ENCODE measurements around the gene TIMP4. TPM values are rescaled to one million over a fixed set of nuclear protein-coding genes. Genes with fewer than 3 reads are reported as not detected.

The TIMP4 gene
- total RNA-seq, 1 donor from 2014 or later = 5.4 TPM

DNA sequence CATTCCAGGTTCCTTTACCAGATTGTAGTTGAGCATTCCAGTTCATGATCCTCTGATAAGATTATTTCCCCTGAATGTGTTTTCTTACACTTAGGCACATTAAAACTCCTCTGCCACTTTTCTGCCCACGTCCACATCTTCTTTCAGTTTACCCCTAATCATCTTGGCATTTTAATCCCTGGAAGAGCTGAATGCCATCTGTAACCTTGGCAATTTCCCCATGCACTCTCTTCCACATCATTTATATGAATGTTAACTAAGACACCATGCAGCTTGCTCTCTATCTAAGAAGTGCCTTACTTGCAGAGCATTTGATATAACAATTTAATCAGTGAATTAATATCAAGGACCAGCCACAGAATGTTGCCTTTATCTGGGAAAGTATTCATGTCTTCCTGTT, 25.8 kb downstream of the TIMP4 start:
- no peaks in the 10 kb centered on the region for H3K9me3 Mint-ChIP-seq (ENCODE audit: unreplicated experiment)
- TF ChIP-seq, protein P1, sequence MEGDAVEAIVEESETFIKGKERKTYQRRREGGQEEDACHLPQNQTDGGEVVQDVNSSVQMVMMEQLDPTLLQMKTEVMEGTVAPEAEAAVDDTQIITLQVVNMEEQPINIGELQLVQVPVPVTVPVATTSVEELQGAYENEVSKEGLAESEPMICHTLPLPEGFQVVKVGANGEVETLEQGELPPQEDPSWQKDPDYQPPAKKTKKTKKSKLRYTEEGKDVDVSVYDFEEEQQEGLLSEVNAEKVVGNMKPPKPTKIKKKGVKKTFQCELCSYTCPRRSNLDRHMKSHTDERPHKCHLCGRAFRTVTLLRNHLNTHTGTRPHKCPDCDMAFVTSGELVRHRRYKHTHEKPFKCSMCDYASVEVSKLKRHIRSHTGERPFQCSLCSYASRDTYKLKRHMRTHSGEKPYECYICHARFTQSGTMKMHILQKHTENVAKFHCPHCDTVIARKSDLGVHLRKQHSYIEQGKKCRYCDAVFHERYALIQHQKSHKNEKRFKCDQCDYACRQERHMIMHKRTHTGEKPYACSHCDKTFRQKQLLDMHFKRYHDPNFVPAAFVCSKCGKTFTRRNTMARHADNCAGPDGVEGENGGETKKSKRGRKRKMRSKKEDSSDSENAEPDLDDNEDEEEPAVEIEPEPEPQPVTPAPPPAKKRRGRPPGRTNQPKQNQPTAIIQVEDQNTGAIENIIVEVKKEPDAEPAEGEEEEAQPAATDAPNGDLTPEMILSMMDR (IDR thresholded peaks at IDR 0.05) = no peak
- no peaks in the 10 kb centered on the region for H3K36me3 Mint-ChIP-seq (ENCODE audit: unreplicated experiment)
- peaks cover 64% of the 10 kb centered on the region for H3K27me3 Mint-ChIP-seq (ENCODE audit: unreplicated experiment)
- H3K27ac Mint-ChIP-seq (ENCODE audit: unreplicated experiment) = no peak overlapping the region
- H3K4me3 Mint-ChIP-seq (ENCODE audit: unreplicated experiment) = no peak overlapping the region
- no peaks in the 10 kb centered on the region for H3K4me1 Mint-ChIP-seq (ENCODE audit: unreplicated experiment)
- DNase-seq (ENCODE audit: extremely low spot score, unreplicated experiment) = no peak

GRCh38 chr3:12131351-12132090, 27.2 kb downstream of the TIMP4 start:
- Mint-ChIP-seq H3K4me3 (ENCODE audit: unreplicated experiment) (no peak overlapping the region), H3K9me3 (ENCODE audit: unreplicated experiment) (no peaks in the 10 kb centered on the region), H3K36me3 (ENCODE audit: unreplicated experiment) (no peaks in the 10 kb centered on the region), H3K4me1 (ENCODE audit: unreplicated experiment) (no peaks in the 10 kb centered on the region), H3K27me3 (ENCODE audit: unreplicated experiment) (peaks cover 75% of the 10 kb centered on the region), H3K27ac (ENCODE audit: unreplicated experiment) (no peak overlapping the region)
- no peak for DNase-seq (ENCODE audit: extremely low spot score, unreplicated experiment)
- TF ChIP-seq, protein P1 (IDR thresholded peaks at IDR 0.05) = no peak

DNA sequence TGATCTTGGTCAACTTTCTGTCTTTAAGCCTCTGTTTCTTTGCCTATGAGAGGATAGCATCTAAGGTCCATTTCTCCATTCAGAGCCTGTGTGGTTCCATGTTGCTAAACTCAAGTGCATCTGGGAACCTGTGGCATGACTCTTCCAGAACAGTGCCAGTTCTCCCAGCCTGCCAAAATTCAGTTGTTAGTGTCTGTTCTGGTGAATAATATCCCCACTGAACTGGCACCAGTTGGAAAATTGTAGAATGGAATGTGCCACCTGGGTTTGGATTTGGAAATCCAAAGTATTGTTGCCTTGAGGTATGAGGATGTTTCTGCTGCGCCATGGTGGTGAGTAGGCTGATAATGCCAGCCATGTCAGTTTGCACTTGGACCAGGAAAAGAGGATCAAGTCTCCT, 31.3 kb downstream of the TIMP4 start:
- no peak overlapping the region for H3K4me3 Mint-ChIP-seq (ENCODE audit: unreplicated experiment)
- H3K4me1 Mint-ChIP-seq (ENCODE audit: unreplicated experiment) = no peaks in the 10 kb centered on the region
- H3K27me3 Mint-ChIP-seq (ENCODE audit: unreplicated experiment) = peaks cover 88% of the 10 kb centered on the region
- TF ChIP-seq, protein P1 (IDR thresholded peaks at IDR 0.05) = no peak
- H3K9me3 Mint-ChIP-seq (ENCODE audit: unreplicated experiment) = no peaks in the 10 kb centered on the region
- H3K27ac Mint-ChIP-seq (ENCODE audit: unreplicated experiment) = no peak overlapping the region
- DNase-seq (ENCODE audit: extremely low spot score, unreplicated experiment) = no peak
- H3K36me3 Mint-ChIP-seq (ENCODE audit: unreplicated experiment) = no peaks in the 10 kb centered on the region

DNA sequence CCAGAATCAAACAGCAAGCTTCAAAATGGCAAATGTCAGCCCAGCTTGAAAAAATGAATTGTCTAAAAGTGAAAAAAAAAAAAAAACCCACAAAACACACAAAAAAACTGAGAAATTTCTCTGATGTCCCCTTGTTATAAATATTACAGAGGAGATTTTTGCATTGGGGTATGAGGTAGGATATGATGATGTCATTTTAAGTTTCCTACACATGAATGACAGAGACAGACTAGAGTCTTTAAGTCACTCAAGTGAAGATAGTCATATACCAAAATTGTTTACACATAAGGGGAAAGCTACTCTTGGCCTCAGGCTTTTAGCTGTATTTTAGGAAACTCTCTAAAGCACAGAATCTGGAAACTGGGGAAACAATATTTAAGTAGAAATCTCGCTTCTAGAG, 32.9 kb downstream of the TIMP4 start:
- DNase-seq (ENCODE audit: extremely low spot score, unreplicated experiment) = no peak
- TF ChIP-seq, protein P1 (IDR thresholded peaks at IDR 0.05) = no peak
- Mint-ChIP-seq H3K4me1 (ENCODE audit: unreplicated experiment) (no peaks in the 10 kb centered on the region), H3K4me3 (ENCODE audit: unreplicated experiment) (no peak overlapping the region), H3K27ac (ENCODE audit: unreplicated experiment) (no peak overlapping the region), H3K27me3 (ENCODE audit: unreplicated experiment) (peaks cover 80% of the 10 kb centered on the region), H3K9me3 (ENCODE audit: unreplicated experiment) (no peaks in the 10 kb centered on the region), H3K36me3 (ENCODE audit: unreplicated experiment) (no peaks in the 10 kb centered on the region)

- H3K4me3 Mint-ChIP-seq (ENCODE audit: unreplicated experiment) = no peak overlapping the region
- no peak for DNase-seq (ENCODE audit: extremely low spot score, unreplicated experiment)
- TF ChIP-seq, protein P1 (IDR thresholded peaks at IDR 0.05) = no peak
- H3K9me3 Mint-ChIP-seq (ENCODE audit: unreplicated experiment) = no peaks in the 10 kb centered on the region
- H3K27ac Mint-ChIP-seq (ENCODE audit: unreplicated experiment) = no peak overlapping the region
- H3K36me3 Mint-ChIP-seq (ENCODE audit: unreplicated experiment) = no peaks in the 10 kb centered on the region
- no peaks in the 10 kb centered on the region for H3K4me1 Mint-ChIP-seq (ENCODE audit: unreplicated experiment)
- H3K27me3 Mint-ChIP-seq (ENCODE audit: unreplicated experiment) = peaks cover 81% of the 10 kb centered on the region
These were observed 37.2 kb downstream of the TIMP4 start for GRCh38 chr3:12121466-12121865.
